MG63 (cell line): Measurements from ENCODE around the gene LRRC10. TPM values are rescaled to one million over a fixed set of nuclear protein-coding genes. Genes with fewer than 3 reads are reported as not detected.
A peak's percentile ranks its signal among the peaks of the same experiment; 100 is the strongest.

ENCODE experiments used
- DNase-seq: peaks from one replicate; pipeline ENCODE4 v3.0.0-alpha.2; 2020
- H3K27me3 ChIP-seq: fragments of 250-450 bp; sonication (Bioruptor Pico); 2 replicates; pipeline ENCODE4 v1.5.1; 2020; ENCODE audit warnings: mild to moderate bottlenecking, moderate library complexity
- H3K36me3 ChIP-seq: fragments of 250-450 bp; sonication (Bioruptor Pico); 2 replicates; pipeline ENCODE4 v1.5.1; 2020; ENCODE audit warnings: mild to moderate bottlenecking, moderate library complexity
- H3K4me3 ChIP-seq: fragments of 250-450 bp; sonication (Bioruptor Pico); 2 replicates; pipeline ENCODE4 v1.5.1; 2020; ENCODE audit warnings: mild to moderate bottlenecking, moderate library complexity
- H3K9me3 ChIP-seq: fragments of 250-450 bp; sonication (Bioruptor Pico); 2 replicates; pipeline ENCODE4 v1.5.1; 2020; ENCODE audit warnings: mild to moderate bottlenecking, moderate library complexity
- total RNA-seq: library from RNA; depleted of rRNA; stranded (reverse); fragments of >200 nt; shearing (Covaris generic); gene quantifications from 2 replicates; pipeline ENCODE4 v1.2.3, GENCODE V29; 2014; ENCODE audit warnings: low replicate concordance; rRNA removed

LRRC10 gene
- total RNA-seq, 1 experiment from 2014 or later, result not detected

DNA sequence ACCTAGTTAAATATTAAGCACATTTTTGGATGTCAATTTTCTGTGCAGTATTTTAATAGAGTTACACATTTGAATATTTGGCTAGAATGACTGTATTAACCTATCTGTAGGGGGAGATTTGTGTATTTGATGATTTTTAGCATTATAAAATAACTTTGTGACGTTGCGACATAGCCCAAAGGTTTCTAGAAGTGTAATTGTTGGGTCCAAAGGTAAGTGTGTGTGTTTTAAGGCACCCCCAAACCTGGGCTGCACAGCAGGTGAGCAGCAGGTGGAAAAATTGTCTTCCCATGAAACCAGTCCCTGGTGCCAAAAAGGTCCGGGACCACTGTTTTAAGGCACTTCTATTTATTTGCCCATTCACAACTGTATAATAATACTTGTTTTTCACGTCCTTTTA is 22.2 kb downstream of the LRRC10 start:
- H3K4me3 ChIP-seq, result no peak overlapping the region
- DNase-seq, result no peak
- H3K9me3 ChIP-seq, result no peaks in the 10 kb centered on the region
- H3K36me3 ChIP-seq, result peaks cover 81% of the 10 kb centered on the region
- H3K27me3 ChIP-seq, result no peaks in the 10 kb centered on the region

DNA sequence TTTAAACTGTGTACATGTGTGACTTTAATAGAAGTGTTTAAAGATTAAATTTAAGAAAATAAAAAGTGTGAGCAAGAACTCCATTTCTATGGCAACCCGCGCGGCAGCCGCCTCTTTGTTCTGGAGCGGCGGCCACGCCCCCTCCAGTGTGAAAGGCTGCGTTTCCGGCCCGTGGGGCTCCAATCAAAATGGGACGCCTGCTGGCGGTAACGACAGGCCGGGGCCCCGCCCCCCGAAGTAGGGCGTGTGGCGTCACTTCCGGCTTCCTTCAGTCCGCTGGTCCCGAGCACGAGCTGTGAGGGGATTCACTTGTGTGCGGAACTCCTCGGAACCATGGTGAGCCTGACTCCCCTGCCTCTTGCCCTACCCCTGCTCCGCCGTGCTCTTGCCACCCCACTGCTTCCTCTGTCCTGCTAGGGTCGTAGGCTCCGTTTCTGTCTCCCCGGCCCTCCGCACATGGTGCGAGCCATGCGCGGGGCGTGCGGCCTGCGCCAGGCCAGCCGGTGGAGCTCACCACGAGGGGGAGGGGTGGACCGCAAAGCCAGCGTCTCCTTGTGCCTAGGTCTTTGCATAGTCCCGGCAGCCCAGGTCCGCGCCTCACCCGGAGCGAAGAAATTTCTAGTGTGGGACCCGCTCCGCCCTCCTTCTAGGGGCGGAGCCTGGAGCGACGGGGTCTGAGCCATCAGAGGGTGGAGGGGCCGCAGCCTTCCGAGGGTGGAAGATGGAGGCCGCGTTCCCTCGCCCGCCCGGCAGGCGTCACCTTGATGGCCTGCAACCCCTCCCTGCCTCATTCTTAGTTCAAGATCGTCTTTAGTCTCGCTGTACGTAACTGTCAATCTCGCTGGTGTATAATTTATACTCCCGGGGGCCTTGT is 25.3 kb downstream of the LRRC10 start, which contains the start of gene CCT2:
Gene CCT2 (plus strand): TSS at position 271 of the 874 bp plus-strand sequence. CDS start 63 bp downstream, at position 334.
- peaks cover 50% of the 10 kb centered on the region for H3K36me3 ChIP-seq
- no peaks in the 10 kb centered on the region for H3K9me3 ChIP-seq

DNA sequence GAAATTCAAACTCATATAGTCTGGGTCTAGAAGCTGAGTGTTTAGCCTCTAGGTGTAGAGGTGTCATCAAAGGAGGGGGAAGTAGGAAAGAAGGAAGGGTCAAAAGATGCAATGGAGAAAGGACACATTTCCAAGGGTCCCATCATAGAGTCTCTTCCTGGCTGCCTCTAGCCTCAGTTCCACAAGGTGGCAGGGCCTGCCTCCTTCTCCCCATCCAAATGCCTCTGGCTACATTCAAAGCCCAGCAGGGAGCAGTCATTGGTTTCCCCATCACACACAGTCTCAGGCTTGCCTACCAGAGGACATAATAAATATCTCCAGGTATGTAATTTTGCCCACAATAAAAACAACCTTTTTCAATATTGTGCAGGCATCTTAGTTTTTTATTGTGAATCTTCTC is 27.5 kb downstream of the LRRC10 start:
- no peaks in the 10 kb centered on the region for H3K9me3 ChIP-seq
- DNase-seq, result peak; percentile 11
- H3K36me3 ChIP-seq, result peaks cover 29% of the 10 kb centered on the region
- no peak overlapping the region for H3K4me3 ChIP-seq
- no peaks in the 10 kb centered on the region for H3K27me3 ChIP-seq

More for the DNA sequence above, 25.3 kb downstream of the LRRC10 start, which contains the start of gene CCT2:
- peak; percentile 96 for DNase-seq
- H3K4me3 ChIP-seq, result peak within 1 kb of the TSS; percentile 100
- H3K27me3 ChIP-seq, result no peaks in the 10 kb centered on the region

DNA sequence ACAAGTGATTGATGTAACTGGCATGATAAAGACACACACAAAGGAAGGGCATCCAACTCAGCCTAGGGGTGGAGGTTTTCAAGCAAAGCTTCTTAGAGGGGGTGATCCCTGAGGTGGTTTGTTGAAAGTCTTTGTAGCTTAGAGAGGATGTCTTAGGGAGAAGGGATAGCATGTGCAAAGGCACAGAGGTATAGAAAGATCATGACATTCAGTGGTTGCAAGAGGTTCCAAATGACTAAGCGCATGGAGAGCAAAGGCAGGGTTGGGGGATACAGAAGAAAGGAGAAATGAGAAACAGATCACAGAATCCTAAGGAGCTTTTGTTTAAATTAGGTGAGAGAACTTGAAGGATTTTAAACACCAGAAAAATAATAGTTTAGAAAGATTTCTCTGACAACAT is 30.6 kb downstream of the LRRC10 start:
- Histone ChIP-seq H3K27me3 (no peaks in the 10 kb centered on the region), H3K9me3 (no peaks in the 10 kb centered on the region), H3K36me3 (peaks cover 7% of the 10 kb centered on the region), H3K4me3 (no peak overlapping the region)
- no peak for DNase-seq

DNA sequence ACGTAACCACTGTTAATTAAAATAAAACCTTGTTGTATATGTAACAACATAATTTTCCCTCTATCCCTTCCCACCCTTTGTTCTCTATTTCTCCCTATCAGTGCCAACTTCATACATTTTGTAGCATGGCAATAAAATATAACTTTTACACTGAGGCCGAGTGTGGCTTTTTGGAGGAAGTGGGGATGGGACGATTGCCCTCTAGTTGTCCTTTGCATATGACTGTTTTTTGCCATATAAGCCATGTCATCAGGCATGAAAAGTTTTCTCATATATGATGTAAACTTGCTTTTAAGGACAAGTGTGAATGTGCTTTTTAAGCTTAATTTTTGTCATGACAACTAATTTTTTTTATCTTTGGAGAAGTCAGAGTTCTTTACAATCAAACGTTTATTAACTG is 31.7 kb downstream of the LRRC10 start:
- H3K4me3 ChIP-seq, result no peak overlapping the region
- no peaks in the 10 kb centered on the region for H3K27me3 ChIP-seq
- peaks cover 18% of the 10 kb centered on the region for H3K36me3 ChIP-seq
- DNase-seq, result no peak
- no peaks in the 10 kb centered on the region for H3K9me3 ChIP-seq

DNA sequence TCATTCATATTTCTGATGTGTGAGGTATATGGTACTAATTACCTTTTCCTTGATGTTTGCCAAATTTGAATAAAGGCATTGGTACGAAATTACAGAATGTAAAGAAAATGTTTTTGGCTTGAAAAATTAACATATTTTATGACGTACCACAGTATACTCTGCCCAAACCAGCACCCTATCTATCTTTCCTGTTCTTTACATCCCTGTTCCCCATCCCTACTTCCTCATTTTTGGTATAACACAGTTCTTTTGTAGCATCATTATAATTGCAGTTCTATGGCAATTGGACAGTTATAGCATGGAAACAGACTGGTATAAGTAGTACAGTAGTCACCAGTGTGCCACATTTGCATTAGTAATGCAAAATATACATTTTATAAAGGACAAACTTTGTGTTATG is 32.4 kb downstream of the LRRC10 start:
- DNase-seq, result no peak
- Histone ChIP-seq H3K36me3 (peaks cover 20% of the 10 kb centered on the region), H3K4me3 (no peak overlapping the region), H3K27me3 (no peaks in the 10 kb centered on the region), H3K9me3 (no peaks in the 10 kb centered on the region)

DNA sequence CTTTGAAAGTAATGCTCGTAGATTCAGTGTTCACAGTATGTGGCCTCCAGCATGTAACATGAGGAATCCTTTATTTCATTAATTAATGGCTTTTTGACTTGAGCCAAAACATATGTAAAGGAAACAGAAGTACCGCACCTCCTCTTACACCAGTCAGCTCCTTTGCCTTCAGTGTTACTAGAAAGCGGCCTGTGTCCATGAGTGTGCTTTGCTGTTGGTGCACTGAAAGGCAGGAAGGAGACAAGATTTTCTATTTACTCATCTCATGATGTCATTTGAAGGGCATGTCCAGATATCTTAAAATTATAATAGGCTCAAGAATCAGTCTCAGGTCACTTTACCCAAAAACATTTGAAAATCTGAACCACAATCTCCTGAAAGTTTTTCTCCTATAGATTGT is 35.4 kb downstream of the LRRC10 start:
- H3K9me3 ChIP-seq, result no peaks in the 10 kb centered on the region
- no peak overlapping the region for H3K4me3 ChIP-seq
- peaks cover 43% of the 10 kb centered on the region for H3K36me3 ChIP-seq
- H3K27me3 ChIP-seq, result no peaks in the 10 kb centered on the region
- no peak for DNase-seq

DNA sequence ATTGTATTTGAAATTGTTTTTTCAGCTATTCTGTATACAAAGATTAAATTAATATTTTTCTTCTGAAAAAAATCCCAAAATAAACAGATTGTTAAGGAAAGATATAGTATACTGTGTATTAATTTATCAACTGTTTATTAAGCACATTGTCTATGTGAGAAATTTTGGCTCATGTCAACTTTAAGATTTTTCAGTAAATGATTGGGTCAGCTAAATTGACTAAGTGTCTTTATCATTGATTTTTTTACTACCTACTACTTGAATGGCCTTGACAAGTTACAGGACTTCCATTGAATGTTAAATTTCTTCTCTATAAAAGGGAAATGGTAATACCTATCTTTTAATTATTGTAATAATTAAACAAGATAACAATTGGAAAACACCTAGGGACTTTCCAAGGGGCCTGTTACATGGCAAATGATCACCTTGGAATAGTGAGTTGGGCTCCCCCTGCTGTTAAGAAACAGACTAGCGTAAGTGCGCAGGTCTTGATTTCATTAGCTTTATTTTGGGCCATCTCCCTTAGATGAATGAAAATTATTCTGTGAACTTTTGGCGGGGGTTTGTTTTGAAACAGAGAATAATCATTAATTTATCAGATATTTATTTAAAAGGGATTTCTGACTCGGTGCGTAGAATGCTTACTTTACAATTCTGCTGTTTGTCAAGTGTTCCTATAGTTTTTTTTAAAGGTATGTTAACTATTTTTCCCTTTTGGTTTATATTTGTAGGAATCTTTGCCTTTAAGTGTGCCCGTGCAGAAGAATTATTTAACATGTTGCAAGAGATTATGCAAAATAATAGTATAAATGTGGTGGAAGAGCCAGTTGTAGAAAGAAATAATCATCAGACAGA is 39.9 kb downstream of the LRRC10 start:
- DNase-seq, result peak; percentile 22
- Histone ChIP-seq H3K27me3 (no peaks in the 10 kb centered on the region), H3K4me3 (no peak overlapping the region), H3K36me3 (peaks cover 52% of the 10 kb centered on the region), H3K9me3 (no peaks in the 10 kb centered on the region)

DNA sequence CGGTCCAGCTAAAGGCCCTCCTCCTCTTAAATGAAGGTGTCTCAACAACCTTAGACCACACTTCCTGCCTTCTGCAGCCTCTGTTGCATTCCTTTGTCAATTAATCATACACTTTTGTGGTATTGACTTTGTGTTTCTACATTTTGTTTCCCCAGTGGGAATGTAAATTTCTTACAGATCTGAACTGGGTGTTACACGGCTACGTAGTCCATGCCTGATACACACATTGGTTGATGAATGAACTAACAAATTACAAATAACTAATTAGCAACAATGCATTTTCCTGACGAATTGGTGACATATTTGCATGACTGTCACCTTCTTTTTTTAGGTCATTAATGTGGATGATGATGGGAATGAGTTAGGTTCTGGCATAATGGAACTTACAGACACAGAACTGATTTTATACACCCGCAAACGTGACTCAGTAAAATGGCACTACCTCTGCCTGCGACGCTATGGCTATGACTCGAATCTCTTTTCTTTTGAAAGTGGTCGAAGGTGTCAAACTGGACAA is 40.6 kb downstream of the LRRC10 start:
- Histone ChIP-seq H3K4me3 (no peak overlapping the region), H3K27me3 (no peaks in the 10 kb centered on the region), H3K9me3 (no peaks in the 10 kb centered on the region), H3K36me3 (peaks cover 46% of the 10 kb centered on the region)
- no peak for DNase-seq

DNA sequence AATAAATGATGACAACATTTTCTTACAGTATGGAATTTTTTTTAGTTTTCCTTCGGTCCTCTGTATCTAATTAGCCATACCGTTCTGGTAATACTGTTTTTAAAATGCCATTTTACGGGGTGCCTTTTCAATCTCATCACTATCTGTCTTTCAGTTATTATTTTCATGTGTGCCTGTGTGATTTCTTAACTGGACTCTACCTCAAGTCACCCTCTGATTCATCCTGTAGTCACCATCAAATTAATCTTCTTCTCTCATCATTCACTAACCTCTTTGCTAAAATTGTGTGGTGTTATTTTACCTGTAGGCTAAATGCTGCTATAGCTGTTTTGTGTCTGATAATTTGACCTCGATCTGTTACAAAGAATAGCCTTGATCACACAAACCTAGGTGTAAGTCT is 41.5 kb downstream of the LRRC10 start:
- no peak overlapping the region for H3K4me3 ChIP-seq
- H3K9me3 ChIP-seq, result no peaks in the 10 kb centered on the region
- no peak for DNase-seq
- H3K27me3 ChIP-seq, result no peaks in the 10 kb centered on the region
- peaks cover 46% of the 10 kb centered on the region for H3K36me3 ChIP-seq

DNA sequence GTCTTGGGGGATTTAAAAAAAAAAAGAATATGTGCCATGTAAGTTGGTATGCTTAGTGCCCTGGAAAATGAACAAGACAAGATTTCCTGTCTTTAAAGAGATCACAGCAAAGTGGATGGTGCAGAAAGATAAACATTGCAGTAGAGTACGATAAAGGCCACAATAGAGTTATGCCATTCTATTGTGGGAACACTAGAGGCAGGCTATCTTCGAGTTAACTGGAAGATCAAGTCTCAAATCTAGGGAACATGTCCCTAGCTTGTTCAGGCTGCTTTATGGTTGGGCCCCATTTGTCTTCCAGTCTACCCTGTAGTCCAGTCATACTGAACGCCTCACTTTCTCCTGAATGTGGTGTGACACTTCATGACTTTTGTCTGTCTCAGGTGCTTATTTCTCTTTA is 44.1 kb downstream of the LRRC10 start:
- H3K36me3 ChIP-seq, result peaks cover 38% of the 10 kb centered on the region

DNA sequence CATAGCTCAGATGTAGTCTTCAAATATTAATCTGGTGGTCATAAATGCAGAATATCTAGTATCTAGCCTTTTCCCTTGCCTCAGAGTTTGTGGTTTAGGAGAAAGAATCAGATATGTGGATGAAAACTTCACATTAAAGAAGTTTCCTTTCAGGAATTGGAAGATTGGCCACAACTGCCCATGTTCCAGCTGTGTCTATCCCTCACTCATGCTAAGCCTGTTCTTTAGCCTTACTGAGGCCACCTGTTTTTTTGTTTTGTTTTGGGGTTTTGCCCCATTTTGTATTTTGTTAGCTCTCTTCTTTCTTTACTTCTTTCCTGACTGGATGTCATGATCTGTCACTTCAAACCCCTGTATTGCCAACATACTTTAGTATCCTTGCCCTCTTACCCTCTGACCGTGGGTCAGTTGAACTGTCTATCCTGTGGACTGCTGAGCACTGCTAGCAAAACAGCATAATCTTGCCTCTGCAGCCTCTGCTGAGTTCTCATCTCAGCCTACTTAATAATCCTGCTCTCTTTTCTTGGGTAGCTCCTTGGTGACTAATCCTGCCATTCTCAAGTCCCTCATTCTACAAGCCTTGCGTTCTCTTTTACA is 47.4 kb downstream of the LRRC10 start:
- H3K9me3 ChIP-seq, result no peaks in the 10 kb centered on the region
- peaks cover 18% of the 10 kb centered on the region for H3K36me3 ChIP-seq
- no peak overlapping the region for H3K4me3 ChIP-seq
- H3K27me3 ChIP-seq, result no peaks in the 10 kb centered on the region
- no peak for DNase-seq

More for the DNA sequence above, 44.1 kb downstream of the LRRC10 start:
- no peak overlapping the region for H3K4me3 ChIP-seq
- no peaks in the 10 kb centered on the region for H3K27me3 ChIP-seq
- no peak for DNase-seq
- no peaks in the 10 kb centered on the region for H3K9me3 ChIP-seq

Other genes with a start within 250 kb of the LRRC10 start
- gene FRS2, start 140.5 kb downstream of the LRRC10 start, total RNA-seq, result 23.0 and 24.8 TPM in 2 replicates
- 533 and 548 TPM in 2 replicates for gene CCT2, start 25.4 kb downstream of the LRRC10 start, total RNA-seq
- 0.59 TPM in 1 of 2 replicates, not detected in the other for gene BEST3, start 88.4 kb upstream of the LRRC10 start, total RNA-seq
- gene RAB3IP, start 128.0 kb upstream of the LRRC10 start, total RNA-seq, result 9.9 and 53.5 TPM in 2 replicates
- gene MYRFL, start 214.3 kb upstream of the LRRC10 start, total RNA-seq, result not detected in 2 replicates